Neutrophil (primary cell): ENCODE data around the gene FOXP4.

Experiments
- H3K27ac ChIP-seq: fragments of 200-600 bp; sonication (generic); 2 replicates; pipeline ENCODE4 v1.5.1; 2016; ENCODE audit warnings: mild to moderate bottlenecking, moderate library complexity
- H3K27me3 ChIP-seq: fragments of 200-600 bp; sonication (generic); 2 replicates; pipeline ENCODE4 v1.6.0; 2016; ENCODE audit warnings: mild to moderate bottlenecking
- H3K36me3 ChIP-seq: fragments of 200-600 bp; sonication (generic); 2 replicates; pipeline ENCODE4 v1.5.1; 2017
- H3K4me1 ChIP-seq, 2 experiments: fragments of 200-600 bp in 1 of 2; sonication (generic) in 1 of 2; 1 replicate in 1 of 2; 2 replicates in 1 of 2; pipeline versions ENCODE4 v1.5.1 to v1.6.1; 2013 to 2016; ENCODE audit warnings: low read depth in 1 of 2, low read length in 1 of 2, mild to moderate bottlenecking in 1 of 2, moderate library complexity in 1 of 2; ENCODE audit not compliant: control insufficient read depth in 1 of 2, insufficient read depth in 1 of 2
- H3K4me3 ChIP-seq, 2 experiments: fragments of 200-600 bp in 1 of 2; sonication (generic) in 1 of 2; 1 replicate in 1 of 2; 2 replicates in 1 of 2; pipeline ENCODE4 v1.5.1; 2013 to 2016; ENCODE audit warnings: low read depth in 1 of 2, low read length in 1 of 2, mild to moderate bottlenecking in 1 of 2, moderate library complexity in 1 of 2
- H3K9me3 ChIP-seq: fragments of 200-600 bp; sonication (generic); 2 replicates; pipeline ENCODE4 v1.5.1; 2016
- CTCF ChIP-seq: fragments of 200-600 bp; sonication (generic); IDR thresholded peaks from 2 replicates; pipeline ENCODE4 v1.5.1; 2016; ENCODE audit warnings: antibody characterized with exemption

FOXP4 gene

GRCh38 chr6:41593839-41594238 is 47.7 kb downstream of the FOXP4 start:
- Histone ChIP-seq H3K4me1 (no peaks in the 10 kb centered on the region), H3K9me3 (no peaks in the 10 kb centered on the region), H3K4me3 (no peak overlapping the region), H3K36me3 (no peaks in the 10 kb centered on the region), H3K27ac (no peak overlapping the region), H3K27me3 (no peaks in the 10 kb centered on the region)
- no peak for TF ChIP-seq CTCF

DNA sequence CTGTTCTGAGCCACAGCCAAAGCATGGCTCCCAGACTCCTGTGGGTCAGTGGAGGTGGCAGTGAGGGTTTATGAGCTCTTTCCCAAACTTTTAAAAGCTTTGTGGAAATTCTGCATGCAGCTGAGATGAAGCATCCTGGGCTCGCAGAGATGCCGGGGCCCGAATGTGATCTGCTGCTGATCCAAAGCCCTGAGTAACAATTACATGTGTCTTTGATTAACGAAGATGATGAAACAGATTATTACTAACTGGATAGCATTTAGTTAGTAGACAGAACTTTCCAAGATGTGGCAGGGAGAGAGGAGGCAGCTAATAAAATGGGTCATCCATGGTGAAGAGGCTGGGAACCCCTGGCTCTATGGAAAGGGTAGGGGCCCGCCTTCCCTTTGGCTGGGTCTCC is 48.1 kb downstream of the FOXP4 start:
- Histone ChIP-seq H3K4me3 (no peak overlapping the region), H3K4me1 (no peaks in the 10 kb centered on the region), H3K9me3 (no peaks in the 10 kb centered on the region), H3K36me3 (no peaks in the 10 kb centered on the region), H3K27ac (no peak overlapping the region), H3K27me3 (no peaks in the 10 kb centered on the region)
- TF ChIP-seq CTCF: no peak

DNA sequence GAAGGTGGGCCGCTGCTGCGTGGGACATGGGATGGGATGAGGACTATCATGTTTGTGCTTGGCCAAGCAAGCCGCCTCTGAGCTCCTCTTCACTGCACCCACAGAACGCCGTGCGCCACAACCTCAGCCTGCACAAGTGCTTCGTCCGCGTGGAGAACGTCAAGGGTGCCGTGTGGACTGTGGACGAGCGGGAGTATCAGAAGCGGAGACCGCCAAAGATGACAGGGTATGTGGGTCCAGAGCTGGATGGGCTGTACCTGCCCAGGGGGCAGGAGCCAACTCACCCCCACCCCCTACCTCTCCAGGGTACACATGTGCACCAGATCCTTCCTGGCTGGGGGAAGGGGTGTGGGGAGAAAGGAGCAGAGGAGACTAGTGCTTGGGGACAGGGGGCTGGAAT is 48.6 kb downstream of the FOXP4 start:
- Histone ChIP-seq H3K27me3 (no peaks in the 10 kb centered on the region), H3K4me3 (no peak overlapping the region), H3K4me1 (no peaks in the 10 kb centered on the region), H3K27ac (no peak overlapping the region), H3K36me3 (no peaks in the 10 kb centered on the region), H3K9me3 (no peaks in the 10 kb centered on the region)
- no peak for TF ChIP-seq CTCF

- H3K36me3 ChIP-seq: no peaks in the 10 kb centered on the region
- H3K27me3 ChIP-seq: no peaks in the 10 kb centered on the region
- no peaks in the 10 kb centered on the region for H3K9me3 ChIP-seq
- no peak overlapping the region for H3K4me3 ChIP-seq
- no peak overlapping the region for H3K27ac ChIP-seq
- no peaks in the 10 kb centered on the region for H3K4me1 ChIP-seq
- no peak for TF ChIP-seq CTCF
These were observed 49.0 kb downstream of the FOXP4 start for GRCh38 chr6:41595166-41595565.

DNA sequence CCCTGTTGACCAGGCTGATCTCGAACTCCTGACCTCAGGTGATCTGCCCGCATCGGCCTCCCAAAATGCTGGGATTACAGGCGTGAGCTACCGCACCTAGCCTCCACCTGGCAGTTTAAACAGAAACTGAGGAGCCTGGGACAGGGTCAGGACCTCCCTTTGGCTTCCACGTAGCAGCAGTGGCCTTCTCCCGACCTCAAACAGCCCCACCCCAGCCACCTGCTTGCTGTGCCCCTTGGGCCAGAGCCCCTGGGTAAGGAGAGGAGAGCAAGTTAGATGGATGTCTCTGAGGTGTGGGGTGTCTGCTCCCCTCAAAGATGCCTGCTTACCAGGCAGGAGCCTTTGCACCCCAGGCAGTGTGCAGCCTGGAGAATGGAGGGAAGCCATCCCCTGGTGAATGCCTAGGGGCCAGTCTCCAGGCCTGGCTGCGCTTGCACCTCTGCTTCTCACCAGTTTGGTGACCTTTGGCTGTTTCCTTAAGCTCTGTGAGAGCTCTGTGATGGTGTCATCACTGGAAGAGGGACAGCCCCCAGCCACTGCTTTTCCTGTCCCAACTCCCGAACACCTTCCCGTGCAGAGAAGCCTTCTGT is 50.0 kb downstream of the FOXP4 start:
- Histone ChIP-seq H3K36me3 (no peaks in the 10 kb centered on the region), H3K4me1 (no peaks in the 10 kb centered on the region), H3K27ac (no peak overlapping the region), H3K4me3 (no peak overlapping the region), H3K9me3 (no peaks in the 10 kb centered on the region), H3K27me3 (no peaks in the 10 kb centered on the region)
- TF ChIP-seq CTCF: no peak

DNA sequence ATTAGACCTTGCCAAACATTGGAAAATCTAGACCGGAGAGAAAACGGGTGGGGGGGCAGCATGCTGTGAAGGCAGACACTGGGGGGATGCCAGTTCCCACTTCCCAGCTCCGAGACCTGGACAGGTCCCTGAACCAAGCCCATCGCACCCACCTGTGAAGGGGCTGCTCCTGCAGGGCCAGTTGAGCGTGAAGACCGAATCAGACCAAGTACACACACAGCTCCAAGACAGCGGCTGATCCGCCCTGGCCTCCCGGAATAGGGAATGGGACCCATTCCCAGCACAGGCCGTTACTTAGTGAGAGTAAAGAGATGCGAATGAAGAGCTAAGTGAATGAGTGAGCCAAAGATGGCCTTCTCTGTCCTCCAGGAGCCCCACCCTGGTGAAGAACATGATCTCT is 50.6 kb downstream of the FOXP4 start:
- TF ChIP-seq CTCF: no peak
- no peak overlapping the region for H3K4me3 ChIP-seq
- no peaks in the 10 kb centered on the region for H3K4me1 ChIP-seq
- no peaks in the 10 kb centered on the region for H3K36me3 ChIP-seq
- H3K9me3 ChIP-seq: no peaks in the 10 kb centered on the region
- H3K27ac ChIP-seq: no peak overlapping the region
- H3K27me3 ChIP-seq: no peaks in the 10 kb centered on the region
